ENCODE data around the gene AHSA1. TPM values are rescaled to one million over a fixed set of nuclear protein-coding genes. Genes with fewer than 3 reads are reported as not detected.
"Not testable (repeated sequence)": the region's sequence is repeated elsewhere in the genome, so short reads cannot be mapped to it uniquely, and the experiment has no call there.

Gene AHSA1
- polyA plus RNA-seq, 1 donor (not counting 4 experiments of a cell fraction or from before 2014, with no cell fraction given): 247 TPM

DNA sequence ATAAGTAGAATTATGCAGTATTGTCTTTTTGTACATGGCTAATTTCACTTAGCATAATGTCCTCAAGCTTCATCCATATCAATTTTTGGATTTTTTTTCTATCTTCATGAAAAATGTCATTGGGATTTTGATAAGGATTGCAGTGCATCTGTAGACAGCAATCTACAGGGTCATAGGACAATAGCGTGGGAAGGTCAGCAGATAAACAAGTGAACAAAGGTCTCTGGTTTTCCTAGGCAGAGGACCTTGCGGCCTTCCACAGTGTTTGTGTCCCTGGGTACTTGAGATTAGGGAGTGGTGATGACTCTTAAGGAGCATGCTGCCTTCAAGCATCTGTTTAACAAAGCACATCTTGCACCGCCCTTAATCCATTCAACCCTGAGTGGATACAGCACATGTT, 41.8 kb upstream of the AHSA1 start:
- DNase-seq (ENCODE audit: low read depth, low spot score); H3K9me1 ChIP-seq (ENCODE audit: control insufficient read depth, extremely low read depth, insufficient read depth, low read length); H3K79me2 ChIP-seq (ENCODE audit: control insufficient read depth, insufficient read depth, low read length); H3K27ac ChIP-seq (ENCODE audit: control insufficient read depth, insufficient read depth, low read length); H3K27me3 ChIP-seq (ENCODE audit: control insufficient read depth, extremely low read depth, insufficient read depth, low read length); H2AFZ ChIP-seq (ENCODE audit: control insufficient read depth, low read length); H3K36me3 ChIP-seq (ENCODE audit: control insufficient read depth in 2 of 2, extremely low read depth in 1 of 2, insufficient read depth in 2 of 2, low read length in 2 of 2); dilution Hi-C loops (cut with MboI; ENCODE audit: extremely low pct_ligation_motif_present, low sequenced_read_pairs); H3K4me1 ChIP-seq (ENCODE audit: control insufficient read depth, extremely low read depth, insufficient read depth, low read length); H3K9me3 ChIP-seq (ENCODE audit: control insufficient read depth, low read depth, low read length); FAIRE-seq; H3K4me2 ChIP-seq (ENCODE audit: control insufficient read depth, extremely low read depth, insufficient read depth, low read depth, low read length); H4K20me1 ChIP-seq (ENCODE audit: control insufficient read depth, extremely low read depth, insufficient read depth, low read length); H3K4me3 ChIP-seq (ENCODE audit: control insufficient read depth in 2 of 3, extremely low read depth in 1 of 3, insufficient read depth in 2 of 3, low read depth in 1 of 3, low read length in 3 of 3); H3K9ac ChIP-seq (ENCODE audit: control insufficient read depth, extremely low read depth, insufficient read depth, low read length): not testable (repeated sequence)

DNA sequence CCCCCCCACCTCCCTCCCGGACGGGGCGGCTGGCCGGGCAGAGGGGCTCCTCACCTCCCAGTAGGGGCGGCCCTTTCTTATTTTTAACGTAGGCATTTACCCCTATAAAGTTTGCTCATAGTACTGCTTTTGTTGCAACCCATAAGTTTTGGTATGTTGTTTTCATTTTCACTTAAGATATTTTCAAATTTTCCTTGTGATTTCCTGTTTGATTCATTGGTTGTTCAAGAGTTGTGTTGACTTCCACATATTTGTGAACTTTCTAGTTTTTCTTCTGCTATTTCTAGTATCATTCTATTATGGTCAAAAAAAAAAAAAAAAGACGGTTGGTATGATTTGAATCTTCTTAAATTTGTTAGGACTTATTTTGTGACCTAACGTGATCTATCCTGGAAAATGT, 41.1 kb upstream of the AHSA1 start:
- Histone ChIP-seq H3K9me3 (ENCODE audit: control insufficient read depth, low read depth, low read length) (no peaks in the 10 kb centered on the region), H3K36me3 (ENCODE audit: control insufficient read depth in 2 of 2, extremely low read depth in 1 of 2, insufficient read depth in 2 of 2, low read length in 2 of 2) (no peaks in the 10 kb centered on the region), H4K20me1 (ENCODE audit: control insufficient read depth, extremely low read depth, insufficient read depth, low read length) (no peaks in the 10 kb centered on the region), H2AFZ (ENCODE audit: control insufficient read depth, low read length) (no peak overlapping the region), H3K79me2 (ENCODE audit: control insufficient read depth, insufficient read depth, low read length) (no peaks in the 10 kb centered on the region), H3K9me1 (ENCODE audit: control insufficient read depth, extremely low read depth, insufficient read depth, low read length) (no peaks in the 10 kb centered on the region), H3K4me2 (ENCODE audit: control insufficient read depth, extremely low read depth, insufficient read depth, low read depth, low read length) (no peak overlapping the region), H3K4me1 (ENCODE audit: control insufficient read depth, extremely low read depth, insufficient read depth, low read length) (no peaks in the 10 kb centered on the region), H3K9ac (ENCODE audit: control insufficient read depth, extremely low read depth, insufficient read depth, low read length) (no peak overlapping the region), H3K27me3 (ENCODE audit: control insufficient read depth, extremely low read depth, insufficient read depth, low read length) (no peaks in the 10 kb centered on the region), H3K4me3 (ENCODE audit: control insufficient read depth in 2 of 3, extremely low read depth in 1 of 3, insufficient read depth in 2 of 3, low read depth in 1 of 3, low read length in 3 of 3) (no peak overlapping the region), H3K27ac (ENCODE audit: control insufficient read depth, insufficient read depth, low read length) (no peak overlapping the region)
- TF ChIP-seq EZH2 (IDR thresholded peaks at IDR 0.05; ENCODE audit: low read length): no peak
- TF ChIP-seq, protein P1, sequence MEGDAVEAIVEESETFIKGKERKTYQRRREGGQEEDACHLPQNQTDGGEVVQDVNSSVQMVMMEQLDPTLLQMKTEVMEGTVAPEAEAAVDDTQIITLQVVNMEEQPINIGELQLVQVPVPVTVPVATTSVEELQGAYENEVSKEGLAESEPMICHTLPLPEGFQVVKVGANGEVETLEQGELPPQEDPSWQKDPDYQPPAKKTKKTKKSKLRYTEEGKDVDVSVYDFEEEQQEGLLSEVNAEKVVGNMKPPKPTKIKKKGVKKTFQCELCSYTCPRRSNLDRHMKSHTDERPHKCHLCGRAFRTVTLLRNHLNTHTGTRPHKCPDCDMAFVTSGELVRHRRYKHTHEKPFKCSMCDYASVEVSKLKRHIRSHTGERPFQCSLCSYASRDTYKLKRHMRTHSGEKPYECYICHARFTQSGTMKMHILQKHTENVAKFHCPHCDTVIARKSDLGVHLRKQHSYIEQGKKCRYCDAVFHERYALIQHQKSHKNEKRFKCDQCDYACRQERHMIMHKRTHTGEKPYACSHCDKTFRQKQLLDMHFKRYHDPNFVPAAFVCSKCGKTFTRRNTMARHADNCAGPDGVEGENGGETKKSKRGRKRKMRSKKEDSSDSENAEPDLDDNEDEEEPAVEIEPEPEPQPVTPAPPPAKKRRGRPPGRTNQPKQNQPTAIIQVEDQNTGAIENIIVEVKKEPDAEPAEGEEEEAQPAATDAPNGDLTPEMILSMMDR (optimal IDR thresholded peaks at IDR 0.05 in 1 of 3, IDR thresholded peaks at IDR 0.05 in 1 of 3, conservative IDR thresholded peaks at IDR 0.05 in 1 of 3; ENCODE audit: extremely low read depth in 1 of 3, insufficient read depth in 2 of 3, low read length in 3 of 3): no peak
- dilution Hi-C loops (cut with MboI; ENCODE audit: extremely low pct_ligation_motif_present, low sequenced_read_pairs): no loop called here
- FAIRE-seq (no peak), DNase-seq (ENCODE audit: low read depth, low spot score) (no peak)

DNA sequence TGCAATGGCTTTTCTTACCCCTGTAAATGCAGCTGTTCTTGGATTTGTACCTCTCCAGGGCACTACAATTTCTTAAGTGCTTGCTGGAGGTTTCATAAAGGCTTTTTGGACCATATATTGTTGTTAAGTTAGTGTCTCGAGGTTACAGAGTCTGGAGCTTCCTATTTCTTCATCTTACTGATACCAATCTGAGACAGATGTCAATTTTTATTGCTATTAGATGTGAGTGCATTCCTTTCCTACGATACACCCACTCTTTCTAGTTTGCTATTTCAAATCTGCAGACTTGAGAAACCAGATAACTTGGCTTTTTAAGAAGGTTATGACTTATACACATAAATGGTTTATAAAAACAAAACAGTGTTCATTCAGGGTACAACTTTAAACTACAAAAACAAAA, 36.7 kb upstream of the AHSA1 start:
- no peak overlapping the region for H3K4me2 ChIP-seq (ENCODE audit: control insufficient read depth, extremely low read depth, insufficient read depth, low read depth, low read length)
- no peak overlapping the region for H3K4me3 ChIP-seq (ENCODE audit: control insufficient read depth in 2 of 3, extremely low read depth in 1 of 3, insufficient read depth in 2 of 3, low read depth in 1 of 3, low read length in 3 of 3)
- DNase-seq (ENCODE audit: low read depth, low spot score) (no peak), FAIRE-seq (no peak)
- TF ChIP-seq, protein P1 (optimal IDR thresholded peaks at IDR 0.05 in 1 of 3, IDR thresholded peaks at IDR 0.05 in 1 of 3, conservative IDR thresholded peaks at IDR 0.05 in 1 of 3; ENCODE audit: extremely low read depth in 1 of 3, insufficient read depth in 2 of 3, low read length in 3 of 3): no peak
- no peak for TF ChIP-seq EZH2 (IDR thresholded peaks at IDR 0.05; ENCODE audit: low read length)
- H3K27ac ChIP-seq (ENCODE audit: control insufficient read depth, insufficient read depth, low read length): no peak overlapping the region
- no peaks in the 10 kb centered on the region for H4K20me1 ChIP-seq (ENCODE audit: control insufficient read depth, extremely low read depth, insufficient read depth, low read length)
- H3K9ac ChIP-seq (ENCODE audit: control insufficient read depth, extremely low read depth, insufficient read depth, low read length): no peak overlapping the region
- no peaks in the 10 kb centered on the region for H3K4me1 ChIP-seq (ENCODE audit: control insufficient read depth, extremely low read depth, insufficient read depth, low read length)
- H3K79me2 ChIP-seq (ENCODE audit: control insufficient read depth, insufficient read depth, low read length): no peaks in the 10 kb centered on the region
- H3K36me3 ChIP-seq (ENCODE audit: control insufficient read depth in 2 of 2, extremely low read depth in 1 of 2, insufficient read depth in 2 of 2, low read length in 2 of 2): peaks cover 0 to 7% of the 10 kb centered on the region in 2 experiments
- H3K9me3 ChIP-seq (ENCODE audit: control insufficient read depth, low read depth, low read length): no peaks in the 10 kb centered on the region
- no peaks in the 10 kb centered on the region for H3K9me1 ChIP-seq (ENCODE audit: control insufficient read depth, extremely low read depth, insufficient read depth, low read length)
- dilution Hi-C loops (cut with MboI; ENCODE audit: extremely low pct_ligation_motif_present, low sequenced_read_pairs): no loop called here
- no peak overlapping the region for H2AFZ ChIP-seq (ENCODE audit: control insufficient read depth, low read length)
- H3K27me3 ChIP-seq (ENCODE audit: control insufficient read depth, extremely low read depth, insufficient read depth, low read length): no peaks in the 10 kb centered on the region

Measured in keratinocyte (primary cell).